Stimulated activated naive CD4-positive, alpha-beta T cell treated with Interleukin-2 at 50 U/mL for 16 hours (primary cell): ENCODE data around the gene MFSD11.
A peak's percentile ranks its signal among the peaks of the same experiment; 100 is the strongest.
"Not testable (repeated sequence)": the region's sequence is repeated elsewhere in the genome, so short reads cannot be mapped to it uniquely, and the experiment has no call there.

ENCODE experiments used
- DNase-seq: peaks from one replicate; lab custom pipeline; 2025; lab: John Stamatoyannopoulos, UW

MFSD11 gene

DNA sequence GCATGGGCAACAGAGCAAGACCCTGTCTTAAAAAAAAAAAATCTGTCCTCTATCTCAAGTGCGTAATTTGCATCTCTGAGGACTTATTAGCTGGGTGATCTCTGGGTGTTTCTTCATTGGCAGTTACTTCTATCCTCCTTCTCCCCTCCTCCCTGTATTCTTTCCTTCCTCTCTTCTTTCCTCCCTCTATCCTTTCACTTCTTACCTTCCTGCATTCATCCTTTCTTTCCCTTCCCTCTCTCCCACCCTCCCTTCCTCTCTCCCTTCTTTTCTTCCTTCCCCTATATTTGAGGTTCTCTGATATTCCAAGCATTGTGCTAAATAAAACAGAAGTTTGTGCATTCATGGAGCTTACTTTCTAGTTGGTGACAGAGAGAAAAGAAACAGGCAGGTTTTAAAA, 10.7 kb downstream of the MFSD11 start:
- DNase-seq, result no peak

DNA sequence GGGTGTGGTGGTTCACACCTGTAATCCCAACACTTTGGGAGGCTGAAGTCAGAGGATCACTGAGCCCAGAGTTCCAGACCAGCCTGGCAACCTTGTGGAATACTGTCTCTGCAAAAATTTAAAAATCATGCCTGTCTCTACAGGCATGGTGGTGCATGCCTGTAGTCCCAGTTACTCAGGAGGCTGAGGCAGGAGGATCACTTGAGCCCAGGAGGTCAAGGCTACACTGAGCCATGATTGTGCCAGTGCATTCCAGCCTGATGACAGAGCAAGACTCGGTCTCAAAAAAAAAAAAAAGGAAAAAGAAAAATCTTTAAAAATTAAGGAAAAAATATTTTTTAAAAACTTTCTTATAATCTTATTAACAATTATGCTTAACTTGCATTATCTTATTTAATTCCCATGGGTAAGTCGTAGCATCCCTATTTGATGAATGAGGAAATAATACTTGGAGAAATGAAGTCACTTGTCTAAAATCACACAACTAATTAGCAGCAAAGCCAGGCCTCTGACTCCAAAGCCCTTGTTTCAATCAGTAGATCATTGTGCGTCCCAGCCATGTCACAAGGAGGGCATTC, 13.6 kb downstream of the MFSD11 start:
- no peak for DNase-seq

GRCh38 chr17:76752006-76752405, 14.1 kb downstream of the MFSD11 start:
- no peak for DNase-seq

- peak; percentile 15 for DNase-seq
These were observed 15.4 kb downstream of the MFSD11 start for GRCh38 chr17:76753061-76753961.

- DNase-seq, result no peak
These were observed 17.4 kb downstream of the MFSD11 start for GRCh38 chr17:76755285-76755684.

- DNase-seq, result no peak
These were observed 19.3 kb downstream of the MFSD11 start for GRCh38 chr17:76757256-76757655.

DNA sequence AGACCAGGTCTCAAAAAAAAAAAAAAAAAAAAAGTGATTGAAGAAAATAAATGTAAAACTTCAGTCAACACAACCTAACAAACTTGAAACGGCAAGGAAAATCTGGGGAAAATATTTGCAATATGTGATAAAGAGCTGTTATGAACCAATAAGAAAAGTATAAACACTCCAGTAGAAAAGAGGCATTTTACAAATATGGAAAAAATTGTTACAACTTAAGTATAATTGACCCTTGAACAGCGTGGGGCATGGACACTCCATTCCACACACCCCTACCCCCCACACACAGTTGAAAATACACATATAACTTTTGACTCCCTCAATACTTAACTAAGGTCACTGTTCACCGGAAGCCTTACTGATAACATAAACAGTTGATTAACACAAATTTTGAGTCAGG, 20.7 kb downstream of the MFSD11 start:
- DNase-seq, result no peak

GRCh38 chr17:76772842-76773525, 35.1 kb downstream of the MFSD11 start:
- DNase-seq, result peak; percentile 55

DNA sequence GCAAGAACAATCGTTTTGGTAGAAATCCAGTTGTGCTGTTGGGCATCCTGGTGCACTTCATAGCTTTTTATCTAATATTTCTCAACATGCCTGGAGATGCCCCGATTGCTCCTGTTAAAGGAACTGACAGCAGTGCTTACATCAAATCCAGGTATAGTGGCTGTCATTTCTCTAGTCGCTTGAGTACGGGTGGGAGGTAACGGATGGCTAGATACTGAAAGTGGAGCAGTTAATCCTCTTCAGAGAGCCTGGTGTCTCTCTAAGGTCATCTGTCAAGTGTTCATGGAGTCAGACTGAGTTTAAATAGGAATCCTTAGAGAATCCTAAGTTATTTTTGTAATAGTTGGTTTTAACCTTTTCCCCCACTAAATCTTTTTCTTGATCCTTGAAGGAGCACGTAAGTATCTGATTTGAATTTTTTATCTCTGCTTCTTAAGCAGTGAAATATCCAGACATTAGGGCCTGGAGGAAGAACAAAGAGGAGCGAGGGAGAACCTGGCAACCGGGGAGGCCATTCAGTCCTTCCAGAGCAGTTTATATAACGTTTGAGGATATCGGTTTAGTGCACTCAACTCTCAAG, 37.2 kb downstream of the MFSD11 start:
- no peak for DNase-seq

GRCh38 chr17:76781056-76781982, 43.4 kb downstream of the MFSD11 start:
- DNase-seq, result no peak

DNA sequence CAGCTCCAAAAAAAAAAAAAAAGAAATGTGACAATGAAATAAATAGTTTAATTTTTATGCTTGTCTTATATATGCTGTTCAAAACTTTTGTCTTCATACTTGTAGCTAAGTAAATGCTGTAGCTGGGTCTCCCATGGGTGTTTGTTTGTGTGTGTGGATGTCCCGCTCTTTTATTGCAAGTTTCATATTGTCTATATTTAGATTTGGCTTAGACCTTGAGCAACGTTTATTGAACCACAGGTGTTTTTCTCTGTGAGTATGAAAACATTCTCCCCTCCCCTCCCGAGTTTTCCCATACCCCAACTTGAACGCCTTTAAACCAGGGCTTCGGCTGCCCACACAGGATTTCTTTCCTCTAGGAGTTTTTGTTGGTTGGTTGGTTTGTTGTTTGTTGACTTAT, 45.2 kb downstream of the MFSD11 start:
- DNase-seq, result no peak

GRCh38 chr17:76784926-76785325, 47.0 kb downstream of the MFSD11 start:
- DNase-seq, result no peak

- not testable (repeated sequence) for DNase-seq
These were observed 49.9 kb downstream of the MFSD11 start for GRCh38 chr17:76787866-76788265.

- no peak for DNase-seq
These were observed 51.4 kb downstream of the MFSD11 start for GRCh38 chr17:76789235-76789788.

GRCh38 chr17:76791053-76791980, 53.4 kb downstream of the MFSD11 start:
- DNase-seq, result peak; percentile 2

GRCh38 chr17:76792348-76792747, 54.4 kb downstream of the MFSD11 start:
- no peak for DNase-seq

GRCh38 chr17:76793775-76794174, 55.9 kb downstream of the MFSD11 start:
- DNase-seq, result no peak

DNA sequence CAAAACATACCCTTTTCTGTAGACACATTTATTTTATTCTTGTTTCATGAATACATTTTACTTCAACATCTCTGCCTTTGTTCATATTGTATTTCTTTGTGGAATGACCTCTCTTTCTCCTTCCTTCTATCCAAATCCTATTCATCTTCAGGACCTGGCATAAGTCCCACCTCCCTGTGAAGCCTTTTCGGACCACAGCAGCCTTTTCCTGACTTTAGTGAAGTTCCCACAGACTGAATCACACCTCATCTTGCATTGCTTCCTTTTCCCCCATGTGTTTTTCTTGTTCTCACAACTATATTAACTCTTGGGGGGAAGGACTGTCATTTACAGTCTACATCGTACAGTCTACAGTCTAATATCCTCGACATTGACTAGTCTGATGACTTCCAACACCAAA, 58.2 kb downstream of the MFSD11 start:
- no peak for DNase-seq

DNA sequence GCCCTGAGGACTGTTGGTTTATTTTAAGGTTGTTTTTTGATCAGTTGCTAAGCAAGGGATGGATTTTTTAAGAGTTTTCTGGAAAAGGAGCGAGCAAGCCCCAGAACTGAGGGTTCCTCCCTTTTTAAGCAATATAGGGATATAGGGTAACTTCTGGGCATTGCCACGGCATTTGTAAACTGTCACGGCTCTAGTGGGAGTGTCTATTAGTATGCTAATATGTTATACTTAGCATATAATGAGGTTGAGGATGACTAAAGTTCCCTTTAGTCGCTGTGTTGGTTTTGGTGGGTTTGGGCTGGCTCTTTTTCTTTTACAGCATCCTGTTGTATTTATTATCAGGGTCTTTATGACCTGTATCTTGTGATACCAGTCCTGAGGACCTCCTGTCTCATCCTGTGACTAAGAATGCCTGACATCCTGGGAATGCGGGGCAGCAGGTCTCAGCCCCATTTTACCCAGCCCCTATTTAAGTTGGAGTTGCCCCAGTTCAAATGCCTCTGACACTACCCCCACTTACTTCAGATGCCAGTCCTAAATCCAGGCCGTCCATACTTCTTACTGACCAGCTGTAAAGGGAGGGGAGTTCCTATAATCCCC, 59.4 kb downstream of the MFSD11 start:
- no peak for DNase-seq

DNA sequence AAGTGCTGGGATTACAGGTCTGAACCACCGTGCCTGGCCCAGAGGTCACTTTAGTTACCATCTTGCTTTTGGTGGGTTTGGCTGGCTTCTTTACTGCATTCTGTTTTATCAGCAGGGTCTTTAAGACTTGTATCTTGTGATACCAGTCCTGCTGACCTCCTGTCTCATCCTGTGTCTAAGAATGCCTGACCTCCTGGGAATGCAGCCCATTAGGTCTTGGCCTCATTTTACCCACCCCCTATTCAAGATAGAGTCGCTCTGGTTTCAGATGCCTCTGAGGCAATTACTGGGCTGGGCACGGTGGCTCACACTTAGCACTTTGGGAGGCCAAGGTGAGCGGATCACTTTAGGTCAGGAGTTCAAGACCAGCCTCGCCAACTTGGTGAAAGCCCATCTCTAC, 63.8 kb downstream of the MFSD11 start:
- no peak for DNase-seq
